GM12892 (cell line): ENCODE results near the gene ATG3.

ENCODE experiments used
- POLR2A ChIP-seq: IDR thresholded peaks from 2 replicates; pipeline ENCODE4 v1.6.1; 2011; ENCODE audit warnings: low read depth, low read length, control low read depth
- POLR2AphosphoS5 ChIP-seq: IDR thresholded peaks from 2 replicates; pipeline ENCODE4 v1.6.1; 2011; ENCODE audit warnings: low read depth, low read length, control low read depth
- TAF1 ChIP-seq: IDR thresholded peaks from 2 replicates; pipeline ENCODE4 v1.6.1; 2011; ENCODE audit warnings: low read depth, mild to moderate bottlenecking, control low read depth, low read length, borderline replicate concordance

DNA sequence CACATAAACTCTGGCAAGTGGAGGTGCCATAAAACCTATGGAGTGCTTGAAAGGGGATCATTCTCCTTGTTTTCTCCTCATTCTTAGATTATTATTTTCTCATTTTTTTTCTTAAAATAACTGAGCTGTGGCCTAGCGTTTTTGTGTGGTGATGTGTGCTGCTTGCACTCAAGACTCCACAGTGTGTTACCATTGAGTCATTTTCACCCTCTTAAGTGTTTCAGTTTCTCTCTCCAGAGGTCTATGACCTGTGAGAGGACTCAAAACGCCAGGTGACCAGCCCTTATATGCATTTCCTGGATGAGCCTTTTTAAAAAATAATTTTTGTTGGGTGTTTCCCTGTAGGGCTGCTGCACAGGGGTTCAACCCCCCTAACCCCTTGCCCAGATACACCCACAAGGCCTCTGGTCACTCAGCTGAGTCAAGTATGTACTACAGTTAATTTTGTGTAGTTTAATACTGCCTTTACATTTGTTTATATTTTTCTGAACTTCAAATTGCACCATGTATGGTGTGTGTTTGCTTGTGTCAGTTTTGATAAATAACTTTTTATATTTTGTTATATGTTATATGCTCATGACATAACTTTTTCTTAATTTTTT is 47.1 kb downstream of the ATG3 start:
- TF ChIP-seq TAF1 (no peak), POLR2AphosphoS5 (0 out of 2 replicates have a peak, but pooled peaks have one; percentile 25), POLR2A (no peak)
